Measurements from ENCODE around the gene MARVELD1.
A peak's percentile ranks its signal among the peaks of the same experiment; 100 is the strongest.

Gene MARVELD1

GRCh38 chr10:97713339-97713825, at the start of gene MARVELD1:
Gene MARVELD1 (plus strand): TSS chr10:97713730. CDS start chr10:97713877, 147 bp downstream.
- H3K9me3 ChIP-seq (ENCODE audit: control insufficient read depth in 1 of 2, low read length in 2 of 2) = no peaks in the 10 kb centered on the region
- peak within 1 kb of the TSS; percentile 84 for H3K27ac ChIP-seq (ENCODE audit: low read length)
- H3K27me3 ChIP-seq (ENCODE audit: low read depth, low read length) = no peaks in the 10 kb centered on the region
- peaks cover 8 to 43% of the 10 kb centered on the region in 2 donors for H3K4me1 ChIP-seq (ENCODE audit: control insufficient read depth in 1 of 2, insufficient read depth in 2 of 2, low read length in 2 of 2)
- peaks cover 2 to 4% of the 10 kb centered on the region in 2 donors for H3K36me3 ChIP-seq (ENCODE audit: control insufficient read depth in 1 of 2, insufficient read depth in 2 of 2, low read length in 2 of 2)
- H3K4me3 ChIP-seq (ENCODE audit: low read depth in 1 of 2, low read length in 2 of 2) = peak within 1 kb of the TSS; percentile 60 to 65

- H3K27me3 ChIP-seq (ENCODE audit: low read depth, low read length) = no peaks in the 10 kb centered on the region
- H3K27ac ChIP-seq (ENCODE audit: low read length) = no peak overlapping the region
- no peaks in the 10 kb centered on the region for H3K4me1 ChIP-seq (ENCODE audit: control insufficient read depth in 1 of 2, insufficient read depth in 2 of 2, low read length in 2 of 2)
- no peak overlapping the region for H3K4me3 ChIP-seq (ENCODE audit: low read depth in 1 of 2, low read length in 2 of 2)
- H3K36me3 ChIP-seq (ENCODE audit: control insufficient read depth in 1 of 2, insufficient read depth in 2 of 2, low read length in 2 of 2) = peaks cover 38 to 62% of the 10 kb centered on the region in 2 donors
- H3K9me3 ChIP-seq (ENCODE audit: control insufficient read depth in 1 of 2, low read length in 2 of 2) = no peaks in the 10 kb centered on the region
Observed at GRCh38 chr10:97664282-97664850, 49.2 kb upstream of the MARVELD1 start.

GRCh38 chr10:97666992-97667391, 46.5 kb upstream of the MARVELD1 start:
- no peak overlapping the region for H3K4me3 ChIP-seq (ENCODE audit: low read depth in 1 of 2, low read length in 2 of 2)
- H3K36me3 ChIP-seq (ENCODE audit: control insufficient read depth in 1 of 2, insufficient read depth in 2 of 2, low read length in 2 of 2) = peaks cover 43 to 70% of the 10 kb centered on the region in 2 donors
- H3K4me1 ChIP-seq (ENCODE audit: control insufficient read depth in 1 of 2, insufficient read depth in 2 of 2, low read length in 2 of 2) = no peaks in the 10 kb centered on the region
- no peaks in the 10 kb centered on the region for H3K9me3 ChIP-seq (ENCODE audit: control insufficient read depth in 1 of 2, low read length in 2 of 2)
- no peak overlapping the region for H3K27ac ChIP-seq (ENCODE audit: low read length)
- no peaks in the 10 kb centered on the region for H3K27me3 ChIP-seq (ENCODE audit: low read depth, low read length)

- H3K9me3 ChIP-seq (ENCODE audit: control insufficient read depth in 1 of 2, low read length in 2 of 2) = no peaks in the 10 kb centered on the region
- H3K4me1 ChIP-seq (ENCODE audit: control insufficient read depth in 1 of 2, insufficient read depth in 2 of 2, low read length in 2 of 2) = no peaks in the 10 kb centered on the region
- H3K36me3 ChIP-seq (ENCODE audit: control insufficient read depth in 1 of 2, insufficient read depth in 2 of 2, low read length in 2 of 2) = peaks cover 39 to 67% of the 10 kb centered on the region in 2 donors
- H3K27ac ChIP-seq (ENCODE audit: low read length) = no peak overlapping the region
- H3K27me3 ChIP-seq (ENCODE audit: low read depth, low read length) = no peaks in the 10 kb centered on the region
- H3K4me3 ChIP-seq (ENCODE audit: low read depth in 1 of 2, low read length in 2 of 2) = no peak overlapping the region
Observed at GRCh38 chr10:97667463-97667862, 46.1 kb upstream of the MARVELD1 start.

- Histone ChIP-seq H3K4me3 (ENCODE audit: low read depth in 1 of 2, low read length in 2 of 2) (no peak overlapping the region), H3K9me3 (ENCODE audit: control insufficient read depth in 1 of 2, low read length in 2 of 2) (no peaks in the 10 kb centered on the region), H3K36me3 (ENCODE audit: control insufficient read depth in 1 of 2, insufficient read depth in 2 of 2, low read length in 2 of 2) (peaks cover 46 to 64% of the 10 kb centered on the region in 2 donors), H3K27me3 (ENCODE audit: low read depth, low read length) (no peaks in the 10 kb centered on the region), H3K4me1 (ENCODE audit: control insufficient read depth in 1 of 2, insufficient read depth in 2 of 2, low read length in 2 of 2) (no peaks in the 10 kb centered on the region), H3K27ac (ENCODE audit: low read length) (no peak overlapping the region)
Observed at GRCh38 chr10:97669571-97669970, 44.0 kb upstream of the MARVELD1 start.

- no peak overlapping the region for H3K4me3 ChIP-seq (ENCODE audit: low read depth in 1 of 2, low read length in 2 of 2)
- H3K27ac ChIP-seq (ENCODE audit: low read length) = no peak overlapping the region
- no peaks in the 10 kb centered on the region for H3K4me1 ChIP-seq (ENCODE audit: control insufficient read depth in 1 of 2, insufficient read depth in 2 of 2, low read length in 2 of 2)
- no peaks in the 10 kb centered on the region for H3K9me3 ChIP-seq (ENCODE audit: control insufficient read depth in 1 of 2, low read length in 2 of 2)
- H3K27me3 ChIP-seq (ENCODE audit: low read depth, low read length) = no peaks in the 10 kb centered on the region
- H3K36me3 ChIP-seq (ENCODE audit: control insufficient read depth in 1 of 2, insufficient read depth in 2 of 2, low read length in 2 of 2) = peaks cover 55 to 65% of the 10 kb centered on the region in 2 donors
Observed at GRCh38 chr10:97673736-97674525, 39.6 kb upstream of the MARVELD1 start.

- H3K36me3 ChIP-seq (ENCODE audit: control insufficient read depth in 1 of 2, insufficient read depth in 2 of 2, low read length in 2 of 2) = peaks cover 49 to 60% of the 10 kb centered on the region in 2 donors
- no peak overlapping the region for H3K27ac ChIP-seq (ENCODE audit: low read length)
- H3K4me3 ChIP-seq (ENCODE audit: low read depth in 1 of 2, low read length in 2 of 2) = no peak overlapping the region
- H3K9me3 ChIP-seq (ENCODE audit: control insufficient read depth in 1 of 2, low read length in 2 of 2) = no peaks in the 10 kb centered on the region
- H3K27me3 ChIP-seq (ENCODE audit: low read depth, low read length) = no peaks in the 10 kb centered on the region
- H3K4me1 ChIP-seq (ENCODE audit: control insufficient read depth in 1 of 2, insufficient read depth in 2 of 2, low read length in 2 of 2) = no peaks in the 10 kb centered on the region
Observed at GRCh38 chr10:97675222-97675621, 38.3 kb upstream of the MARVELD1 start.

GRCh38 chr10:97676770-97677581, 36.6 kb upstream of the MARVELD1 start:
- H3K27me3 ChIP-seq (ENCODE audit: low read depth, low read length) = no peaks in the 10 kb centered on the region
- no peaks in the 10 kb centered on the region for H3K9me3 ChIP-seq (ENCODE audit: control insufficient read depth in 1 of 2, low read length in 2 of 2)
- no peak overlapping the region for H3K27ac ChIP-seq (ENCODE audit: low read length)
- H3K4me1 ChIP-seq (ENCODE audit: control insufficient read depth in 1 of 2, insufficient read depth in 2 of 2, low read length in 2 of 2) = no peaks in the 10 kb centered on the region
- H3K4me3 ChIP-seq (ENCODE audit: low read depth in 1 of 2, low read length in 2 of 2) = no peak overlapping the region
- peaks cover 45 to 55% of the 10 kb centered on the region in 2 donors for H3K36me3 ChIP-seq (ENCODE audit: control insufficient read depth in 1 of 2, insufficient read depth in 2 of 2, low read length in 2 of 2)

GRCh38 chr10:97679594-97679993, 33.9 kb upstream of the MARVELD1 start:
- H3K9me3 ChIP-seq (ENCODE audit: control insufficient read depth in 1 of 2, low read length in 2 of 2) = no peaks in the 10 kb centered on the region
- no peaks in the 10 kb centered on the region for H3K27me3 ChIP-seq (ENCODE audit: low read depth, low read length)
- peaks cover 0 to 5% of the 10 kb centered on the region in 2 donors for H3K4me1 ChIP-seq (ENCODE audit: control insufficient read depth in 1 of 2, insufficient read depth in 2 of 2, low read length in 2 of 2)
- H3K4me3 ChIP-seq (ENCODE audit: low read depth in 1 of 2, low read length in 2 of 2) = no peak overlapping the region
- H3K36me3 ChIP-seq (ENCODE audit: control insufficient read depth in 1 of 2, insufficient read depth in 2 of 2, low read length in 2 of 2) = peaks cover 30 to 41% of the 10 kb centered on the region in 2 donors
- no peak overlapping the region for H3K27ac ChIP-seq (ENCODE audit: low read length)

GRCh38 chr10:97682042-97682441, 31.5 kb upstream of the MARVELD1 start:
- H3K27ac ChIP-seq (ENCODE audit: low read length) = no peak overlapping the region
- no peaks in the 10 kb centered on the region for H3K27me3 ChIP-seq (ENCODE audit: low read depth, low read length)
- H3K9me3 ChIP-seq (ENCODE audit: control insufficient read depth in 1 of 2, low read length in 2 of 2) = no peaks in the 10 kb centered on the region
- no peak overlapping the region for H3K4me3 ChIP-seq (ENCODE audit: low read depth in 1 of 2, low read length in 2 of 2)
- peaks cover 6 to 21% of the 10 kb centered on the region in 2 donors for H3K4me1 ChIP-seq (ENCODE audit: control insufficient read depth in 1 of 2, insufficient read depth in 2 of 2, low read length in 2 of 2)
- H3K36me3 ChIP-seq (ENCODE audit: control insufficient read depth in 1 of 2, insufficient read depth in 2 of 2, low read length in 2 of 2) = peaks cover 12 to 25% of the 10 kb centered on the region in 2 donors
